ENCODE data around the gene BEST2.
"Not testable (repeated sequence)": the region's sequence is repeated elsewhere in the genome, so short reads cannot be mapped to it uniquely, and the experiment has no call there.

BEST2 gene

GRCh38 chr19:12751635-12752034 lies at the start of gene BEST2:
Gene BEST2, plus strand, starts transcription at chr19:12751791. Its CDS starts 802 bp downstream, at chr19:12752593.
- DNase-seq: no peak

- peak; percentile 27 for DNase-seq
These were observed 48.5 kb upstream of the BEST2 start for GRCh38 chr19:12703046-12703445.

GRCh38 chr19:12705169-12705568 lies 46.4 kb upstream of the BEST2 start:
- no peak for DNase-seq

- no peak for DNase-seq
These were observed 45.8 kb upstream of the BEST2 start for GRCh38 chr19:12705654-12706331.

GRCh38 chr19:12706332-12706718 lies 45.3 kb upstream of the BEST2 start:
- DNase-seq: no peak

- no peak for DNase-seq
These were observed 43.0 kb upstream of the BEST2 start for GRCh38 chr19:12708641-12709040.

- DNase-seq: no peak
These were observed 40.4 kb upstream of the BEST2 start for GRCh38 chr19:12711187-12711586.

- not testable (repeated sequence) for DNase-seq
These were observed 39.5 kb upstream of the BEST2 start for GRCh38 chr19:12712077-12712476.

- not testable (repeated sequence) for DNase-seq
These were observed 38.3 kb upstream of the BEST2 start for GRCh38 chr19:12713304-12713703.

GRCh38 chr19:12715102-12715501 lies 36.5 kb upstream of the BEST2 start:
- no peak for DNase-seq

GRCh38 chr19:12715929-12716328 lies 35.7 kb upstream of the BEST2 start:
- no peak for DNase-seq

GRCh38 chr19:12720296-12720695 lies 31.3 kb upstream of the BEST2 start:
- DNase-seq: no peak

- no peak for DNase-seq
These were observed 30.5 kb upstream of the BEST2 start for GRCh38 chr19:12720851-12721655.

- DNase-seq: peak; percentile 75
These were observed 29.7 kb upstream of the BEST2 start for GRCh38 chr19:12721656-12722565.

- peak; percentile 99 for DNase-seq
These were observed 28.8 kb upstream of the BEST2 start for GRCh38 chr19:12722566-12723380.

- DNase-seq: no peak
These were observed 28.3 kb upstream of the BEST2 start for GRCh38 chr19:12723381-12723640.

- peak; percentile 64 for DNase-seq
These were observed 27.8 kb upstream of the BEST2 start, which contains the start of gene TNPO2 for GRCh38 chr19:12723641-12724426. Gene TNPO2, minus strand, starts transcription at chr19:12723932. Its CDS starts 2,955 bp downstream, at chr19:12720977.

- DNase-seq: not testable (repeated sequence)
These were observed 26.0 kb upstream of the BEST2 start for GRCh38 chr19:12725612-12726011.

GRCh38 chr19:12726988-12727316 lies 24.6 kb upstream of the BEST2 start:
- DNase-seq: no peak

- DNase-seq: no peak
These were observed 23.7 kb upstream of the BEST2 start for GRCh38 chr19:12727745-12728433.

GRCh38 chr19:12730064-12730463 lies 21.5 kb upstream of the BEST2 start:
- no peak for DNase-seq

Measured in fibroblast of upper back skin (primary cell).